GM12878 (cell line): ENCODE measurements around the gene SEMA3D.

ENCODE experiments used
- ATF3 ChIP-seq: IDR thresholded peaks from 2 replicates; pipeline ENCODE4 v1.6.1; 2011; ENCODE audit warnings: low read depth, mild to moderate bottlenecking, low read length, moderate library complexity, borderline replicate concordance; ENCODE audit errors: extremely low read depth
- CHD2 ChIP-seq: IDR thresholded peaks from 2 replicates; pipeline ENCODE4 v1.6.1; 2011; ENCODE audit warnings: low read depth, low read length, improper control_type of control experiment, borderline replicate concordance
- DPF2 ChIP-seq: fragments of 450-650 bp; IDR thresholded peaks from 2 replicates; pipeline ENCODE4 v1.6.1; 2017; ENCODE audit warnings: mild to moderate bottlenecking
- EZH2 ChIP-seq: IDR thresholded peaks from 2 replicates; pipeline ENCODE4 v1.6.1; 2012; ENCODE audit warnings: low read depth, mild to moderate bottlenecking, control low read depth, inconsistent platforms, low read length, borderline replicate concordance; ENCODE audit not compliant: control insufficient read depth
- IKZF1 ChIP-seq: fragments of 450-650 bp; conservative IDR thresholded peaks from 2 replicates; pipeline ENCODE4 v1.6.1; 2017; ENCODE audit warnings: antibody characterized with exemption, mild to moderate bottlenecking
- IRF3 ChIP-seq: fragments of 450-650 bp; IDR thresholded peaks from 2 replicates; pipeline ENCODE4 v1.6.1; 2014; ENCODE audit warnings: mild to moderate bottlenecking
- TF ChIP-seq, protein P1 (sequence below), 3 experiments: IDR thresholded peaks in 2 of 3; conservative IDR thresholded peaks in 1 of 3; 2 replicates each; pipeline ENCODE4 v1.5.1; 2011; ENCODE audit warnings: low read depth in 3 of 3, low read length in 3 of 3, mild to moderate bottlenecking in 3 of 3, control low read depth in 2 of 3, moderate library complexity in 2 of 3, inconsistent platforms in 1 of 3, mixed read lengths in 1 of 3; ENCODE audit not compliant: control insufficient read depth in 2 of 3, insufficient read depth in 1 of 3; ENCODE audit errors: extremely low read depth in 1 of 3

DNA sequence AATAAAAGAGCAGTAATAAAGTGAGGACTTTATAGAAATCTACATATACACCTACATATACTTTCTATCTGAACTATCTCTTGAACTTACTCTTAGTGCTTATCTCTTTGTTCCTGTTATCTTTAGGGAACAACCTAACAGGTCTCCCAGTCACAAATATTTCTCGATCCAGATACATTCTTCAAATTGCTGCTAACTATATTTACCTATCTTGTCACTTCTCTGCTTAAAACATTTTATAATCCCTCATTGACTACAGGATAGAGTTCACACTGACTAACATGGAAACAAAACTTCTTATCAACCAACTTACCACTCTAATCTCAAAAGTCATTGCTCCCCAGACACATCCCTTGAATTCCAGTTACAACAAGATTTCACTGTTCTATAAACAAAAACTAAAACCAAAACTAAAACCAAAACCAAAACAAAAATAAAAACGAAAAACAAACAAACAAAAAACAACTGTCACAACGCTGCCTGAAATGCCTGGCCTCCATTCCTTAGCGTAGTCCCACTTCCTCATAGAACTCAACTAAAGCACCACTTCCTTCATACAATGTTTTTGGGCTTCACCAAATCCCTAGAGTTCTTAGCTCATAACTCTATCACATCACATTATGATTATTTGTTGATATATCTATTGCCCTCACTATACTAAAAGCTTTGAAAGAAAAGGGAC, 134.7 kb downstream of the SEMA3D start:
- TF ChIP-seq CHD2 = no peak
- TF ChIP-seq IRF3 = no peak
- no peak for TF ChIP-seq EZH2
- TF ChIP-seq, protein P1, sequence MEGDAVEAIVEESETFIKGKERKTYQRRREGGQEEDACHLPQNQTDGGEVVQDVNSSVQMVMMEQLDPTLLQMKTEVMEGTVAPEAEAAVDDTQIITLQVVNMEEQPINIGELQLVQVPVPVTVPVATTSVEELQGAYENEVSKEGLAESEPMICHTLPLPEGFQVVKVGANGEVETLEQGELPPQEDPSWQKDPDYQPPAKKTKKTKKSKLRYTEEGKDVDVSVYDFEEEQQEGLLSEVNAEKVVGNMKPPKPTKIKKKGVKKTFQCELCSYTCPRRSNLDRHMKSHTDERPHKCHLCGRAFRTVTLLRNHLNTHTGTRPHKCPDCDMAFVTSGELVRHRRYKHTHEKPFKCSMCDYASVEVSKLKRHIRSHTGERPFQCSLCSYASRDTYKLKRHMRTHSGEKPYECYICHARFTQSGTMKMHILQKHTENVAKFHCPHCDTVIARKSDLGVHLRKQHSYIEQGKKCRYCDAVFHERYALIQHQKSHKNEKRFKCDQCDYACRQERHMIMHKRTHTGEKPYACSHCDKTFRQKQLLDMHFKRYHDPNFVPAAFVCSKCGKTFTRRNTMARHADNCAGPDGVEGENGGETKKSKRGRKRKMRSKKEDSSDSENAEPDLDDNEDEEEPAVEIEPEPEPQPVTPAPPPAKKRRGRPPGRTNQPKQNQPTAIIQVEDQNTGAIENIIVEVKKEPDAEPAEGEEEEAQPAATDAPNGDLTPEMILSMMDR (IDR thresholded peaks at IDR 0.05 in 2 of 3, conservative IDR thresholded peaks at IDR 0.05 in 1 of 3; ENCODE audit: control insufficient read depth in 2 of 3, extremely low read depth in 1 of 3, insufficient read depth in 1 of 3, low read depth in 3 of 3, low read length in 3 of 3) = no peak
- TF ChIP-seq ATF3 = no peak
- TF ChIP-seq IKZF1 = no peak
- TF ChIP-seq DPF2 = no peak
